ENCODE data around the gene CBLB.

CBLB gene

DNA sequence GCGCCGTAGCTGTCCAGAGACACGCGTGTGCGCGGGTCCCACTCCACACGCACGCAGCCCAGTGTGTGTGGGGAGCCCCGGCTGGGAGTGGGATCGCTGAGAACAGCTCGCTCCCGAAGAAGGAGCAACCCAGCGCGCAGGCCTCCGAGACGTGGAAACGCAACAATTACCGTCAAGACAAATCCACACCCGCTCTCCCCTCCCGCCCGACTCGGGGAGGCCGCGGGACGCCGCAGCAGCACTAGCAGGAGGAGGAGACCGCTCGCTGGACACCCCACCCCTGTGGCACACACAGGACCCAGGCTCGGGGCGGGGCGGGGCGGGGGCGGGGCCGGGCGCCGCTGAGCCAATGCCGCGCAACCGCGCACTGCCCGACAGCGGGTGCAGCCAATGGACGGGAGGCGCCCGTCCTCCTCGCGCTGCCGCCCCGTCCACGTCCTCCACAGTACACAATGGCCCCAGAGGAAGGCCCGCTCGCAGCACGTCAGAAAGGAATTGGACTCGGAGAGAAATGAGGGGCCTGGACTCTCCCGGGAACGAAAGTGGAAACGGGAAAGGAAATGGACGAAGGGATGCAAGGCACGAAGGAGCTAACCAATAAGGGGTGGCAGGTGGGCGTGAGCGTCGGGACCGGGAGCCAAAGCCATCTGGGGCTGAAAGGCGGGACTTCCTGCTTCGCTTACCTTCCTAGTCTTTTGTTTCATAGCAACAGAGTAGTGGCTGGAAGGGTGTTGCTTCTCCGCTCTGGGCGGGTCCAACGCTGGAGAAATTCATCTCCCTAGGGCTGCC is at the start of gene CBLB:
TSS of gene CBLB (minus strand) at position 271 of the 789 bp plus-strand sequence. CDS start 1,435 bp downstream, outside the sequence.
- DNase-seq (ENCODE audit: low spot score) = peak; percentile 95

DNA sequence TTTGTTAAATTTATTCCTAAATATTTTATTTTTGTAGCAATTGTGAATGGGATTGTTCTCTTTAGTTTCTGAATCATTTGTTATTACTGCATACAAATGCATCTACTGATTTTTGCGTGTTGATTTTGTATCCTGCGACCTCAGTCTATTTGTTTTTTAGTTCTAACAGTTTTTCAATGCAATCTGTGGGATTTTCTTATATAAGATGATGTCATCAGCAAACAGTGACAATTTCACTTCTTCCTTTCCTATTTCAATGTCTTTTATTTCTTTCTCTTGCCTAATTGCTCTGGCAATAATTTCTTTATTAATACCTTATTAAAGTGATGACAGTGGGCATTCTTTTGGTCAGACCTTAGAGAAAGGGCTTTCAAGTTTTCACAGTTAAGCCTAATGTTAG is 48.0 kb upstream of the CBLB start:
- DNase-seq (ENCODE audit: low spot score) = no peak

GRCh38 chr3:105915524-105915923 is 46.7 kb upstream of the CBLB start:
- no peak for DNase-seq (ENCODE audit: low spot score)

- no peak for DNase-seq (ENCODE audit: low spot score)
Measured at GRCh38 chr3:105913616-105914015, 44.8 kb upstream of the CBLB start.

DNA sequence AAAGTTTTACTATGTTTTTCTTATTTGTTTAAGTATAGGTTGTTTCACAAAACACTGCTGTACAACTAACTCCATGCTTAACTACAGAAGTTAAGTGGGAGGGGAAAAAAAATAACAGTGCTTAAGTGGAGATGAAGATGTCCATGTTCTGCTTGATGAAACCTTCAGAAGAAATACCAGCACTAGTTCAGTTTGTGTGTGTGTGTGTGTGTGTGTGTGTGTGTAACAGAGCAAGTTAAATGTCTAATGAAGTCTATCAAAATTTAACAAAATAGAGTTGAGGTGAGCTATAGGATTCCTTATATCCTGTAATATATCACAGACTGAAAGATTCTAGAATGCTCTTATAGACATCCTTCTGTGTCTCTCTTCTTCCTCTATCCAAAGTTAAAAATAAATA is 44.1 kb upstream of the CBLB start:
- no peak for DNase-seq (ENCODE audit: low spot score)

- no peak for DNase-seq (ENCODE audit: low spot score)
Measured at GRCh38 chr3:105911496-105911895, 42.7 kb upstream of the CBLB start.

GRCh38 chr3:105907777-105908176 is 39.0 kb upstream of the CBLB start:
- no peak for DNase-seq (ENCODE audit: low spot score)

DNA sequence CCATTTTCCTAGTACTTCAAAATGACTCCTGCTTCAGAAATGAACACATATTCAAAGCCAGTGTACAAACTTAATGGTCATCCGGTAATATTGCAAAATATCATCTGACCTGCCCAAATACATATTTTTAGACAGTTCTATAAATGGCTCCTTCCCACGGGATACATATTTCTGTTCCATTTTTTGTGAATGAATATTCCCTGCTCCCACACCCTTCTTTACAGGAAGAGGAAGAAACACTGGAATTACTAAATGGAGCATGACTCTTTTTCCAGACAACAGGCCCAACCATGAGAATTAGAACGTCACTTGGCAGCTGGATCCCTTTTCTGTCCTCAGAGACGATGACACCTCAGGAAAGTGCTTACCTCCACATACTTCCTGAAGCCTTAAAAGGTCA is 38.0 kb upstream of the CBLB start:
- DNase-seq (ENCODE audit: low spot score) = peak; percentile 55

DNA sequence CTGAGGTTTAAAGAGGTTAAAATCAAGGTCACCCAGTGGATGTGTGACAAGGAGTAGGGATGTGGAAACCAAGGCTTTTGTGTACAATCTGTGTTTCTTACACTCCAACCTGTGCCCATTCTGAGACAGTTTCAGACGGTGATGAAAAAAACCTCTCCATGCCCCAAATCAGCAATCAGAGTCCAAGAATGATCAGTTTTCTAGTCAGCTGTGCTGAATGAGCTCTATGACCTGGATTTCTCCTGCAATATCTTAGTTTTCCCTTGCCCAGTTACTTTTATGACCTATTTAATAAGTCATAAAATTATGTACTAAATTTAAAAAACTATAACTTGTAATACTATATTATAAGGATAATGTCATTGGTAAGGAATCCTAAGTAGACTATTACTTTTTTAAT is 37.5 kb upstream of the CBLB start:
- DNase-seq (ENCODE audit: low spot score) = no peak

GRCh38 chr3:105905328-105905727 is 36.5 kb upstream of the CBLB start:
- no peak for DNase-seq (ENCODE audit: low spot score)

- DNase-seq (ENCODE audit: low spot score) = no peak
Measured at GRCh38 chr3:105904678-105905284, 36.0 kb upstream of the CBLB start.

DNA sequence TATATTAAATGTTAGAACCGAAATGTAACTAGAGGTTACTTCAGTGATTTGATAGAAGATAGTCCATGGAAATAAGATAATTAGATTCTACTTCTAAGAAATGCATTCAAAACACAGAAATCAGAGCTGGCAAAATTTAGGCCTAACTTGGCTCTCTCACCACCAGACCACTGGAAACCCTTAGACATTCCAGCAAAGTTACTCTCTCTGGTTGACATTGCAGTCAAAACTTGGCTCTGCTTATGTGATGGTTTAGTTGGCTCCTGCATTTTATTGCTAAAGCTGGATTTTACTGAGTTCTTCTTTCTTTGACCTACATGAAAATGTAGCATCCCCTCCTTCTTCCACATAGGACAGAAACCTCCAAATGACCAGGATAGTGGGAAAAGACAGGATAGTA is 35.4 kb upstream of the CBLB start:
- no peak for DNase-seq (ENCODE audit: low spot score)

GRCh38 chr3:105899516-105899915 is 30.7 kb upstream of the CBLB start:
- peak; percentile 29 for DNase-seq (ENCODE audit: low spot score)

DNA sequence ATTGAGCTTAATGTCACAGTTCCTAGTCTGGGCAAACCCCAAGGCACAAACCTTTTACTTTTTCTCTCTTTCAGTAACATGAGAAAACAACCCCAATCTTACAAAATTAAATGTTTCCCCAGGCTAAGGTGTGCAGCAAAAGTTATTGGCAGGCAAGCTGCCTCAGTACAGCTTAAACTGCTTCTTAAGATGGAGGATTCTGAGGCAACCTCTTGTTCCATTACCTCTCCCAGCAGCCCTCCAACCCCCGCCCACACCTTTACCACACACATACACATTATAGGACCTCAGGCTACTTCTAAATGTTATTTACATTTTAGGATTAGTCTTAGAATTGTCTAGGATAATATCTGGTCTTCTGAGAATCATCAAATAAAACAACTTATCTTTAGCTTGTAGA is 22.3 kb upstream of the CBLB start:
- DNase-seq (ENCODE audit: low spot score) = no peak

DNA sequence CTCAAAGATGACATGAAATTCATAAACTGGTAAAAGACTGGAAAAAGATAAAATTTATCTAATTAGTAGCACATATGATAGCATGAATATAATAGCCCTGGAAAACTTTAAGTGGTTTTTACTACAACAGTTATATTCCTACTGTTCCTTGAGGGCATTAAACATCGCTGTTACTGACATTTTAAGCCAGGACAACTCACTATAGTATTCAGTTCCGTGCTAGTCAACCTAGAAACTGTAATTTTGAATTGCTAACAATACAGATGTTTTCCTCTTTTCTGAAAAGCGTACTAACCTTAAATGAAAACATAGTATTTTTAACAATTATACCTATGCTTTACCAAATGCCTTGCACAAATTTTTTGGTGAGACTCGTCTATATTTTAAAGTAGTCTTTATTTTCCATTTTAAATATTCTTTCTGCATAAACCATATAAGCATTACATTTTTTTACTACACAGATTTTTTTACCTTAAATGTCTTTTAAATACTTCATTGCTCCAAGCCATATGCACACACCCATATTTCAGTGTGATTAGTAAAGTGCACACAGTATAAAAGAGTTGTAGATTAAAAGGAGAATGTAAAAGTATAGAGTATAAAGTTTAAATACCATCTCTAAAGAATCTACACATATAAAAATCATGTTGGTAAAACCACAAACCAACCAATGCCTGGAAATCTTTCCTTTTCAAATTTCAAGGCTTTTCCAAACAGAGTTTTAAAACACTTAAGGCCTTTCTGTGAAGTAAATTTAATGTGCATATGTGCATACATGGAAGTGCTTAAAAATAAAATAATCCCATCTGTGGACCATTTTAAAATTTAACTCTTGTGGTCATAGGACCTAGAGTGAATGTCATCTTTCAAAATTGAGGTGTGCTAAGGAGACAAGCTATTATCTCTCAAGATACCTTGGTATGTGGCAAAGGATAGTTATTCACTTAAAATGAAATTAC is 20.1 kb upstream of the CBLB start:
- no peak for DNase-seq (ENCODE audit: low spot score)

DNA sequence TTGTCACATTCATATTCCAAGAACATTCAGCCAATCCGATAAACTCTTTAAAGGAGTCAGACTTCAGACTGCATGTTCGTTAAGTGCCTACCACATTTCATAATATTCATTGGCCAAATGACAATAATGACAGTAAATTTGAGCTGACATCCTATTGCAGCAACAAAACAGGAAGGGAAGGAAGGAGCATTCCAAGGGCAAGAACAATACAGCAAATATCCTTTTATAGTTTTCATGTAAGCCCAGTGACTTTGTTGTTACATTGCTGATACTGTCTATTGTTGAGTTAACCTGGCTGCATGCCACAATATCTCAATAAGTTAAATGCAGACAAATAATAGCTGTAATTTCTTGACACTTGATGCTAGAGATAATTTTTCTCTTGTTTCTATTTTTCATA is 16.4 kb upstream of the CBLB start:
- no peak for DNase-seq (ENCODE audit: low spot score)

DNA sequence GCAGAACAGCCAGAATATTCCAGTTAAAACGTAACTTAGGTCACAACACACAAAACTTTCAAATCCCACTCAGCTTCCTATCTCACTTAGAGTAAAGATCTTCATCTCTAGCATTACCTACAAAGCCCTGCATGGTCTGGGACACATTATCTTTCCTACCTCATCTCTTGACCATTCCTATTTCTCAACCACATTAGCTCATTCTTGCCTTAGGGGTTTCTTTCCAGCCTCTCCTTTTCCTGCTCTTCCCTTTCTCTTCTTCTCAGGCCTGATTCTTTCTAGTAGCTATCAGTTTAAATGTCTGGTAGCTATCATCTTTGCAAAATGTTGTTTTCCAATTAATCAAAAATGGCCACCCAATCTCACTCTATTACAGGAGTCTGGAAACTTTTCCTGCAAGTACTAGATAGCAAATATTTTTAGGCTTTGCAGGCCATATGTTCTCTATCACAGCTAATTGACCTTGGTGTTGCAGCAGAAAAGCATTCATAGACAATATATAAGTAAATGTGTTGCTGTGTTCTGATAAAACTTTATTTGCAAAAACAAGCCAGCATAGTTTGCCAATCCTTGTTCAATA is 15.1 kb upstream of the CBLB start:
- no peak for DNase-seq (ENCODE audit: low spot score)

DNA sequence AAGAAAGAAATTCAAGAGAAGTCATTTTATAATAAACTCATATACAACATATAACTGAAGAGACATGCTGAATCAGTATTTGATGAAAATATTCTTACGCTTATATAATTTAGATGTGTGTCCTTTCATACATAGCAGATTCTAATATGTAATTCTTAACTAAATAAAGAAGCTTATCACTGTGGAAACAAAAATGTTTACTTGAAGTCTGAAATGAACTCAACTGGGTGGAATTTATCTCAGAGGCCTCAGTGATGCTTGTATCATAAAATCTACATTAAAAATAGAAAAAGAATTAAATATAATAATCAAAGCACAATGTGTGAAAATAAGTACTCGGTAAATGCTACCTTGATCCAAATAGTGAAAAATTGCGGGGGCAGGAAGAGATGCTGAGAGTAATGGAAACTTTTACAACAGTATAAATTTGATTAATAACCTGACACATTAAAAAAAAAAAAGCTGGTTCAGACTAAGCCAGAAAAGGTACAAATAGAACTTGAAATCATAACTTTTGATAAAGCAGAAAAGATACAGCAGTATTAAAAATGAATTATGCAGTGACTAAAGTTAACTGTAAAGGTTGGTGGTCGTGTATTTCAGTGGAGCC is 12.0 kb upstream of the CBLB start:
- no peak for DNase-seq (ENCODE audit: low spot score)

- DNase-seq (ENCODE audit: low spot score) = no peak
Measured at GRCh38 chr3:105878061-105878460, 9.2 kb upstream of the CBLB start.

DNA sequence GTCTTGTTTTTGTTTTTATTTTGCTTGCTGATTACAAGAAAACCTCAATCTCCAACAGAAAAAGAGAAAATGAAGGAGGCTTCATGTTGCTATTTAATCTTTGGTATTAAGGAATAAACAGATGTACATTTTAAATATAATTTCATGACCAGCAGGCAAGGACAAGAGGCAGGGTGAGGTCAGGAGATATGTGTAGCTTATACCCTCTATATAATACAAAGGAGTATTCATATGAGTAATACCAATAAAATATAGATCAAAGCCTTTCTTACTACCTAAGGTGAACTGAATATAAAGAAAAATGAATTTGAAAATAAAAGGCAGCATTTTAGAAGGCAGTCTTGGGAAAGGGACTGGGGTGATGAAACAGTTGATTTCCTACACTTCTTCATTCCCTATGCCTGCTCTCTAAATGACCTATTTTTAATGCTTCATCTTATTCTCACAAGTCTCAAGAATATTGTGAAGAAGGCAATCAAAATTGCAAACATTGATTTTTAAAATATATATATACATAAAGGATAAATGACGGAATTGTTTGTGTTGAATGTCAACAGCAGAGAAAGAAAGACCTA is 8.6 kb upstream of the CBLB start:
- no peak for DNase-seq (ENCODE audit: low spot score)

DNA sequence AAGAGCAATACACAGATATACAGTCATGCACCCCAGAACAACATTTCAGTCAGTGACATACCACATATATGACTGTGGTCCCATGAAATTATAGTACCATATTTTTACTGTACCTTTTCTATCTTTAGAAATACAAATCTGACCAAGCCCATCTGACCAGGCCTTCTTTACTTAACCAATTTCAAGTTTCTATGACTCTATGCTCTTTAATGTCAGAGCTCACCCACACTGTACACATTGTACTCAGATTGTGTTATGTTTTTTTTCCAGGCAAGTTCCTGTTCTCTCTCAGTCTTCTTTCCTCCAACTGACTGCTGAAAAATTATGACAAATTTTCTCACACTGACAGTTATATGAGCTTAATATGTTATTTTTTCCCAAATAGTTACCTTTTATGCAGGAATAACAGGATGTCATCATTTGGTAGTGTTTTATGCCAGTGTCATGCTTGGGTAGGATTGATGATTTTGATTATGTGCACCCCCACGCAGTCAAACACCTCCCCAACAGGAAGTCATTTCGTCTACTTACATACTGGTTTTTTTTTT is 8.0 kb upstream of the CBLB start:
- DNase-seq (ENCODE audit: low spot score) = no peak

Measured in hepatic stellate cell (primary cell).